Osteoblast (primary cell): ENCODE results near the gene LARP4B. TPM values are rescaled to one million over a fixed set of nuclear protein-coding genes. Genes with fewer than 3 reads are reported as not detected.

ENCODE experiments used
- DNase-seq: peaks from one replicate; pipeline ENCODE4 v3.0.0; 2011; ENCODE audit warnings: low spot score, mixed read lengths; ENCODE audit not compliant: insufficient read length; ENCODE audit errors: missing footprints
- H2AFZ ChIP-seq: 2 replicates; pipeline ENCODE4 v1.6.0; 2011; ENCODE audit warnings: mild to moderate bottlenecking, low read length
- H3K27ac ChIP-seq: 2 replicates; pipeline ENCODE4 v1.5.1; 2011; ENCODE audit warnings: mild to moderate bottlenecking, low read depth, low read length, moderate library complexity
- H3K27me3 ChIP-seq: 2 replicates; pipeline ENCODE4 v1.6.0; 2012; ENCODE audit warnings: mild to moderate bottlenecking, control low read depth, inconsistent platforms, low read length, moderate library complexity; ENCODE audit not compliant: insufficient read depth
- H3K36me3 ChIP-seq: 2 replicates; pipeline ENCODE4 v1.5.1; 2011; ENCODE audit warnings: mild to moderate bottlenecking, low read length, control low read depth, moderate library complexity; ENCODE audit not compliant: insufficient read depth
- H3K4me1 ChIP-seq: 2 replicates; pipeline ENCODE4 v1.5.1; 2011; ENCODE audit warnings: mild to moderate bottlenecking, low read length, control low read depth, moderate library complexity; ENCODE audit not compliant: insufficient read depth
- H3K4me2 ChIP-seq: 2 replicates; pipeline ENCODE4 v1.6.0; 2011; ENCODE audit warnings: mild to moderate bottlenecking, low read length; ENCODE audit not compliant: insufficient read depth
- H3K4me3 ChIP-seq: fragments of 200-600 bp; sonication (generic); 3 replicates; pipeline ENCODE4 v1.5.1; 2012; ENCODE audit warnings: mild to moderate bottlenecking, low read length, inconsistent platforms; ENCODE audit not compliant: insufficient read depth
- H3K79me2 ChIP-seq: 2 replicates; pipeline ENCODE4 v1.6.0; 2012; ENCODE audit warnings: mild to moderate bottlenecking, low read length, control low read depth, inconsistent platforms; ENCODE audit not compliant: insufficient read depth
- H3K9me3 ChIP-seq: 2 replicates; pipeline ENCODE4 v1.5.1; 2011; ENCODE audit warnings: low read depth, low read length, control low read depth
- H4K20me1 ChIP-seq: 2 replicates; pipeline ENCODE4 v1.6.0; 2012; ENCODE audit warnings: mild to moderate bottlenecking, low read length, control low read depth; ENCODE audit not compliant: insufficient read depth
- CTCF ChIP-seq: IDR thresholded peaks from 2 replicates; pipeline ENCODE4 v1.5.1; 2011; ENCODE audit warnings: mild to moderate bottlenecking, low read depth, low read length, moderate library complexity; ENCODE audit errors: extremely low read depth
- total RNA-seq: library from RNA; depleted of rRNA; stranded (reverse); fragments of >200 nt; gene quantifications from 2 replicates; pipeline ENCODE4 v1.2.3, GENCODE V29; 2012

LARP4B gene
- total RNA-seq, 1 donor = 46.0 TPM

DNA sequence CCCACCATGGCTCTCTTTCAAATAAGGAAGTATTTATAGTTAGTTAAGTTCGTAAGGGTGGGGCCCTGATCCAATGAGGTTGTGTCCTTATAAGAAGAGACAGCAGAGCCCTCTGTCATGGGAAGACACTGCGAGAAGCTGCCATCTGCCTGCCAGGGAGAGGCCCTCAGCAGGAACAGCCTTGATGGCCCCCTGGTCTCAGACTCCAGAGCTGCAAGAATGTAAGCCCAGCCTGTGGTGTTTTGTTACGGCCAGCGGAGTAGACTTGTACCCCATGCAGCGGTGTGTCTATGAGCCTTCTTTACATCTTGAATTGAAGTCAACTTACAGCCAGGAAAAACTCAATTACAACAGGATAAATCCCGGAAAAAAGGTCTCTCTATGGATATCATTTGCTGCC, 14.3 kb upstream of the LARP4B start:
- H3K36me3 ChIP-seq = no peaks in the 10 kb centered on the region
- no peaks in the 10 kb centered on the region for H4K20me1 ChIP-seq
- peak; percentile 23 for DNase-seq
- H3K27ac ChIP-seq = no peak overlapping the region
- TF ChIP-seq CTCF = no peak
- H3K4me1 ChIP-seq = peaks cover 5% of the 10 kb centered on the region
- H3K9me3 ChIP-seq = no peaks in the 10 kb centered on the region
- no peak overlapping the region for H2AFZ ChIP-seq
- no peak overlapping the region for H3K4me2 ChIP-seq
- H3K4me3 ChIP-seq = no peak overlapping the region
- H3K27me3 ChIP-seq = peaks cover 10% of the 10 kb centered on the region
- no peaks in the 10 kb centered on the region for H3K79me2 ChIP-seq

GRCh38 chr10:944034-944831, 12.7 kb upstream of the LARP4B start:
- H3K9me3 ChIP-seq = no peaks in the 10 kb centered on the region
- TF ChIP-seq CTCF = no peak
- no peaks in the 10 kb centered on the region for H3K36me3 ChIP-seq
- no peak overlapping the region for H3K27ac ChIP-seq
- H2AFZ ChIP-seq = peak overlapping the region; percentile 83
- peak; percentile 93 for DNase-seq
- peak overlapping the region; percentile 52 for H3K4me3 ChIP-seq
- peaks cover 3% of the 10 kb centered on the region for H3K27me3 ChIP-seq
- H3K4me1 ChIP-seq = peaks cover 5% of the 10 kb centered on the region
- peak overlapping the region; percentile 64 for H3K4me2 ChIP-seq
- no peaks in the 10 kb centered on the region for H4K20me1 ChIP-seq
- H3K79me2 ChIP-seq = no peaks in the 10 kb centered on the region

DNA sequence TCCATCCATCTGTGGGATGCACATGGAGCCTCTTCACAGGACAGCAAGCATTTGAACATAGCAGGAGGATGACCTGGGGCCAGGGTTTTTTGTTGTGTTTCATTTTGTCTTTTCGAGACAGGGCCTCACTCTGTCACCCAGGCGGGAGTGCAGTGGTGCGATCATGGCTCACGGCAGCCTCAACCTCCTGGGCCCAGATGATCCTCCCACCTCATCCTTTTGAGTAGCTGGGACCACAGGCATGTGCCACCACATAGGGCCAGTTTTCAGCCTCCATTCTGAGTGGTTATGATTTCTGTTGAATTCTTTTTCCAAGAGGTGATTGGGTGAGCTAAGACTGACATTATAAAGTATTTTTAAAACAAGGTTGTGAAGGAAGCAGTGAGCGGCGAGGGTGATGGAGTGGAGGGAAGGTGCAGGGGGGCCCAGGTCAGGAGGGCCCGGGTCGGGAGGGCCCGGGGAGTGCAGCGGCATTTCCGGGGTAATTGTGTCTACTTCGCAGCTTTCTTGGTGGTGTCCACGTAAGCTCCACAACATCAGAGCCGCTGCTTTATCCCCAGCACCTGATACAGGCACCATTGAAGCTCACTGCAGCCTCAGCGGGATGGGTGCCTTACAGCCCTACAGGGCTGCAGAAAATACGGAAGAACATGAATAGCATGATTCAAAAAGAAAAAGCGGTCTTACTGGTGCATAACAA, 12.0 kb upstream of the LARP4B start:
- peak; percentile 25 for DNase-seq
- Histone ChIP-seq H3K27me3 (no peaks in the 10 kb centered on the region), H3K9me3 (no peaks in the 10 kb centered on the region), H3K27ac (no peak overlapping the region), H3K4me2 (no peak overlapping the region), H3K4me3 (no peak overlapping the region), H2AFZ (no peak overlapping the region), H3K36me3 (no peaks in the 10 kb centered on the region), H4K20me1 (no peaks in the 10 kb centered on the region), H3K79me2 (no peaks in the 10 kb centered on the region), H3K4me1 (peaks cover 5% of the 10 kb centered on the region)
- TF ChIP-seq CTCF = no peak

GRCh38 chr10:938941-939678, 7.6 kb upstream of the LARP4B start:
- H3K4me1 ChIP-seq = no peaks in the 10 kb centered on the region
- no peak overlapping the region for H3K4me3 ChIP-seq
- no peaks in the 10 kb centered on the region for H3K36me3 ChIP-seq
- no peaks in the 10 kb centered on the region for H3K27me3 ChIP-seq
- no peak overlapping the region for H3K27ac ChIP-seq
- peak overlapping the region; percentile 80 for H2AFZ ChIP-seq
- TF ChIP-seq CTCF = no peak
- H3K4me2 ChIP-seq = no peak overlapping the region
- no peaks in the 10 kb centered on the region for H3K79me2 ChIP-seq
- no peaks in the 10 kb centered on the region for H4K20me1 ChIP-seq
- H3K9me3 ChIP-seq = no peaks in the 10 kb centered on the region
- DNase-seq = peak; percentile 80
